DOHH2 (cell line): ENCODE measurements around the gene GYPA.
"Not testable (repeated sequence)": the region's sequence is repeated elsewhere in the genome, so short reads cannot be mapped to it uniquely, and the experiment has no call there.

Experiments
- EZH2phosphoT487 ChIP-seq: fragments of 200-600 bp; sonication (generic); IDR thresholded peaks from 2 replicates; pipeline ENCODE4 v1.6.1; 2017; ENCODE audit warnings: borderline replicate concordance, mild to moderate bottlenecking, antibody characterized with exemption, low read length, moderate library complexity, mixed read lengths
- TF ChIP-seq, protein P1 (sequence below): fragments of 200-600 bp; sonication (generic); IDR thresholded peaks from one replicate; pipeline ENCODE4 v1.5.1; 2014; ENCODE audit warnings: antibody characterized with exemption, mild to moderate bottlenecking, low read depth, low read length; ENCODE audit not compliant: poor library complexity, severe bottlenecking

- TF ChIP-seq, protein P1, sequence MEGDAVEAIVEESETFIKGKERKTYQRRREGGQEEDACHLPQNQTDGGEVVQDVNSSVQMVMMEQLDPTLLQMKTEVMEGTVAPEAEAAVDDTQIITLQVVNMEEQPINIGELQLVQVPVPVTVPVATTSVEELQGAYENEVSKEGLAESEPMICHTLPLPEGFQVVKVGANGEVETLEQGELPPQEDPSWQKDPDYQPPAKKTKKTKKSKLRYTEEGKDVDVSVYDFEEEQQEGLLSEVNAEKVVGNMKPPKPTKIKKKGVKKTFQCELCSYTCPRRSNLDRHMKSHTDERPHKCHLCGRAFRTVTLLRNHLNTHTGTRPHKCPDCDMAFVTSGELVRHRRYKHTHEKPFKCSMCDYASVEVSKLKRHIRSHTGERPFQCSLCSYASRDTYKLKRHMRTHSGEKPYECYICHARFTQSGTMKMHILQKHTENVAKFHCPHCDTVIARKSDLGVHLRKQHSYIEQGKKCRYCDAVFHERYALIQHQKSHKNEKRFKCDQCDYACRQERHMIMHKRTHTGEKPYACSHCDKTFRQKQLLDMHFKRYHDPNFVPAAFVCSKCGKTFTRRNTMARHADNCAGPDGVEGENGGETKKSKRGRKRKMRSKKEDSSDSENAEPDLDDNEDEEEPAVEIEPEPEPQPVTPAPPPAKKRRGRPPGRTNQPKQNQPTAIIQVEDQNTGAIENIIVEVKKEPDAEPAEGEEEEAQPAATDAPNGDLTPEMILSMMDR: not testable (repeated sequence)
- not testable (repeated sequence) for TF ChIP-seq EZH2phosphoT487
These were observed 17.2 kb downstream of the GYPA start for GRCh38 chr4:144123269-144123668.
